Neutrophil (primary cell): ENCODE results near the gene EFNA2.
"Not testable (repeated sequence)": the region's sequence is repeated elsewhere in the genome, so short reads cannot be mapped to it uniquely, and the experiment has no call there.

Experiments
- H3K27ac ChIP-seq: fragments of 200-600 bp; sonication (generic); 2 replicates; pipeline ENCODE4 v1.5.1; 2016; ENCODE audit warnings: mild to moderate bottlenecking, moderate library complexity
- H3K27me3 ChIP-seq: fragments of 200-600 bp; sonication (generic); 2 replicates; pipeline ENCODE4 v1.6.0; 2016; ENCODE audit warnings: mild to moderate bottlenecking
- H3K36me3 ChIP-seq: fragments of 200-600 bp; sonication (generic); 2 replicates; pipeline ENCODE4 v1.5.1; 2017
- H3K4me1 ChIP-seq, 2 experiments: fragments of 200-600 bp in 1 of 2; sonication (generic) in 1 of 2; 1 replicate in 1 of 2; 2 replicates in 1 of 2; pipeline versions ENCODE4 v1.5.1 to v1.6.1; 2013 to 2016; ENCODE audit warnings: low read depth in 1 of 2, low read length in 1 of 2, mild to moderate bottlenecking in 1 of 2, moderate library complexity in 1 of 2; ENCODE audit not compliant: control insufficient read depth in 1 of 2, insufficient read depth in 1 of 2
- H3K4me3 ChIP-seq, 2 experiments: fragments of 200-600 bp in 1 of 2; sonication (generic) in 1 of 2; 1 replicate in 1 of 2; 2 replicates in 1 of 2; pipeline ENCODE4 v1.5.1; 2013 to 2016; ENCODE audit warnings: low read depth in 1 of 2, low read length in 1 of 2, mild to moderate bottlenecking in 1 of 2, moderate library complexity in 1 of 2
- H3K9me3 ChIP-seq: fragments of 200-600 bp; sonication (generic); 2 replicates; pipeline ENCODE4 v1.5.1; 2016
- CTCF ChIP-seq: fragments of 200-600 bp; sonication (generic); IDR thresholded peaks from 2 replicates; pipeline ENCODE4 v1.5.1; 2016; ENCODE audit warnings: antibody characterized with exemption

Gene EFNA2

GRCh38 chr19:1313695-1314613 lies 28.3 kb downstream of the EFNA2 start:
- Histone ChIP-seq H3K9me3 (no peaks in the 10 kb centered on the region), H3K27ac (no peak overlapping the region), H3K4me3 (no peak overlapping the region), H3K4me1 (peaks cover 0 to 5% of the 10 kb centered on the region in 2 experiments), H3K27me3 (peaks cover 58% of the 10 kb centered on the region), H3K36me3 (no peaks in the 10 kb centered on the region)
- TF ChIP-seq CTCF, result no peak

DNA sequence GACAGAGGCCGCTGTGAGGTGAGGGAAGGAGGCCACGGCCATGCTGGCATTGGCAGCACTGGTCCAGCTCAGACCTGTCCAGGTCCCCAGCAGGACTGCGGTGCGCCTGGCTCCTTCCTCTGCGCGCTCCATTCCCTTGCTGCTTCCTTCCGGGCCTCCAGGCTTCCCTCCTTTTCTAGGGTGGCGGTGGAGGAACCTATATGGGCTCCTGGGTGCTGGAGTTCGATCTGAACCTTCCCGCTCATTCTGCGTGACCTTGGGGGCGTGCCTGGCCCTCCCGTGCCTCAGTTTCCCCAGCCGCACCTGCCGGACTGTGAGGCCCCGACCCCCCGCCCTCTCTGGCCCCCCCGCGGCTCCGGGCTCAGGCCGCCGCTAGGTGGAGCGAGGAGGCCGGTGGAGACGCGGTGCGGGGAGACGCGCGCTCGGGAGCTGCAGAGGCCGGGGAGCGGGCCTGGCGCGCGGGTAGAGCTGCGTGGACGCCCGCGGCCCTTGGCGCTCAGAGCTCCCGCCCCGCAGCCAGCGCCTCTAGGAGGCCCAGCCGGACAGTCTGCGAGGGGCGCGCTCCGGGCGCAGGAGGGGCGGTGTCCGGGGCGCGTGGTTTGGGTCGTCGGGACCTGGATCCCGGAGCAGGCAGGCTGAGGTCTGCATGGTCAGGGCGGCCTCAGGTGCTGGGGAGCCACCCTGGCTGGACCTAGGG lies 29.9 kb downstream of the EFNA2 start:
- Histone ChIP-seq H3K36me3 (no peaks in the 10 kb centered on the region), H3K4me1 (peaks cover 0 to 5% of the 10 kb centered on the region in 2 experiments), H3K27me3 (peaks cover 73% of the 10 kb centered on the region), H3K27ac (no peak overlapping the region), H3K4me3 (no peak overlapping the region), H3K9me3 (no peaks in the 10 kb centered on the region)
- no peak for TF ChIP-seq CTCF

- H3K27ac ChIP-seq, result no peak overlapping the region
- H3K4me1 ChIP-seq, result peaks cover 0 to 5% of the 10 kb centered on the region in 2 experiments
- TF ChIP-seq CTCF, result no peak
- H3K27me3 ChIP-seq, result peaks cover 77% of the 10 kb centered on the region
- H3K9me3 ChIP-seq, result no peaks in the 10 kb centered on the region
- no peak overlapping the region for H3K4me3 ChIP-seq
- no peaks in the 10 kb centered on the region for H3K36me3 ChIP-seq
Observed at GRCh38 chr19:1316466-1316865, 30.8 kb downstream of the EFNA2 start.

DNA sequence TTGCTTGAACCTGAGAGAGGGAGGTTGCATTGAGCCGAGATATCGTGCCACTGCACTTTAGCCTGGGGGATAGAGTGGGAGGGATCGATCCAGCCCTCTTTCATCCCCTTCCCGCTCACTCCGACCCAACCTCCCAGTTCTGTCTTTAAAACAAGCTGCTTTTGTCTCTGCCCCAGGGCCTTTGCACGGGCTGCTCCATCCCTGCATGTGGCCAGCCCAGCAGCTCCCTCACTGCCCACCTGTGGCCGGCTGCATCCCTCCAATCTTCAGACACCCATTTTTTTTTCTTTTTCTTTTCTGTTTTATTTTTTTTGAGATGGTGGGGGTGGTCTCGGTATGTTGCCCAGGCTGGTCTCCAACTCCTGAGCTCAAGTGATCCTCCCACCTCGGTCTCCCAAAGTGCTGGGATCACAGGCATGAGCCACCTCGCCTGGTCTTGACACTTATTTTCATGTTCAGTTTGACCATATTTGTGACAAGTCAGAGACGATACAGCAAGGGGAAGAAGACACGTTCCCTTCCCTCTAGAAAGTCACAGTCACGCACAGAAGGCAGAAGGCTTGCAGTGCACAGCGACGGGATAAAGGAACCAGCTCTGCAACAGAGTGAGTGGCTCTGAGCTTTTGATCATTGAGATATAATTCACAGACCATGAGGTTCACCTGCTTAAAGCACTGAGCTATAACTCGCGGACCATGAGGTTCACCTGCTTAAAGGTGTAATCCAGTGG lies 31.8 kb downstream of the EFNA2 start:
- no peak overlapping the region for H3K27ac ChIP-seq
- H3K4me3 ChIP-seq, result no peak overlapping the region
- peaks cover 87% of the 10 kb centered on the region for H3K27me3 ChIP-seq
- H3K9me3 ChIP-seq, result no peaks in the 10 kb centered on the region
- no peaks in the 10 kb centered on the region for H3K36me3 ChIP-seq
- no peak for TF ChIP-seq CTCF
- H3K4me1 ChIP-seq, result peaks cover 0 to 5% of the 10 kb centered on the region in 2 experiments

GRCh38 chr19:1318678-1319471 lies 33.2 kb downstream of the EFNA2 start:
- H3K9me3 ChIP-seq, result no peaks in the 10 kb centered on the region
- no peak for TF ChIP-seq CTCF
- no peak overlapping the region for H3K27ac ChIP-seq
- H3K4me3 ChIP-seq, result no peak overlapping the region
- peaks cover 91% of the 10 kb centered on the region for H3K27me3 ChIP-seq
- H3K36me3 ChIP-seq, result no peaks in the 10 kb centered on the region
- H3K4me1 ChIP-seq, result peaks cover 0 to 5% of the 10 kb centered on the region in 2 experiments

- H3K36me3 ChIP-seq, H3K9me3 ChIP-seq, H3K27ac ChIP-seq, H3K4me3 ChIP-seq: not testable (repeated sequence)
- Histone ChIP-seq H3K4me1 (peaks cover 7 to 14% of the 10 kb centered on the region in 2 experiments), H3K27me3 (peaks cover 91% of the 10 kb centered on the region)
Observed at GRCh38 chr19:1320282-1320650, 34.6 kb downstream of the EFNA2 start.
